HCT116 (cell line): ENCODE results near the gene LHX4. TPM values are rescaled to one million over a fixed set of nuclear protein-coding genes. Genes with fewer than 3 reads are reported as not detected.

Source experiments
- ATAC-seq: fragments of 200-7000 bp; cut with Tn5 transposase; 2 replicates; pipeline ENCODE4 v1.9.1; 2020; ENCODE audit warnings: mild to moderate bottlenecking, moderate library complexity
- BruUV-seq: library from RNA; stranded (reverse); fragments of 400-500 nt; replicated peaks from 2 replicates; lab custom pipeline; 2021; lab: Mats Ljungman, UMichigan
- CTCF ChIA-PET: fragments of 300-600 bp; sonication (Branson Sonifier 250); formaldehyde crosslinking; loops from one replicate; lab custom pipeline; 2021; ENCODE audit warnings: antibody characterized with exemption; lab: Charles Lee
- POLR2A ChIA-PET: fragments of 300-600, 350-600 bp; sonication (Branson Sonifier 250); formaldehyde crosslinking; loops from one replicate; lab custom pipeline; 2021; ENCODE audit warnings: antibody characterized with exemption; lab: Charles Lee
- RAD21 ChIA-PET, 2 experiments: fragments of 300-600 bp; sonication (Branson Sonifier 250); formaldehyde crosslinking; loops; one replicate each; lab custom pipeline; 2023; ENCODE audit warnings: low total read pairs in 2 of 2; ENCODE audit not compliant: uncharacterized antibody in 2 of 2, unreplicated experiment in 2 of 2, low non-redundant PET in 1 of 2; lab: Charles Lee
- DNase-seq: peaks from one replicate; pipeline ENCODE4 v3.0.0-alpha.2; 2010; ENCODE audit warnings: low read depth, low spot score
- H2AFZ ChIP-seq: fragments of 200-600 bp; shearing (Covaris generic), sonication (generic); 2 replicates; pipeline ENCODE4 v1.6.1; 2017; ENCODE audit warnings: low read depth, mixed run types, mixed read lengths, antibody characterized with exemption, low read length; ENCODE audit not compliant: poor library complexity, severe bottlenecking
- H3K27ac ChIP-seq: 2 replicates; pipeline ENCODE4 v1.5.1; 2012; ENCODE audit warnings: low read depth, low read length
- H3K27me3 ChIP-seq: fragments of 200-600 bp; sonication (generic); 2 replicates; pipeline ENCODE4 v1.6.1; 2016; ENCODE audit warnings: mixed run types, low read length, mixed read lengths; ENCODE audit not compliant: insufficient read depth
- H3K36me3 ChIP-seq, 2 experiments: fragments of 200-500 bp in 1 of 2; fragments of 200-600 bp in 1 of 2; sonication (Bioruptor generic) in 1 of 2; sonication (generic) in 1 of 2; 2 replicates each; pipeline versions ENCODE4 v1.5.1 to v1.6.1; 2014 to 2016; ENCODE audit warnings: low read length in 2 of 2, inconsistent platforms in 1 of 2, mixed read lengths in 1 of 2, mixed run types in 1 of 2; ENCODE audit not compliant: insufficient read depth in 2 of 2, control insufficient read depth in 1 of 2
- H3K4me1 ChIP-seq, 2 experiments: fragments of 200-600 bp in 1 of 2; sonication (generic) in 1 of 2; 2 replicates each; pipeline versions ENCODE4 v1.5.1 to v1.6.1; 2012 to 2017; ENCODE audit warnings: low read length in 2 of 2, inconsistent platforms in 1 of 2, mild to moderate bottlenecking in 1 of 2, mixed read lengths in 1 of 2, mixed run types in 1 of 2, moderate library complexity in 1 of 2; ENCODE audit not compliant: insufficient read depth in 2 of 2, control insufficient read depth in 1 of 2
- H3K4me2 ChIP-seq: fragments of 200-600 bp; sonication (generic); 2 replicates; pipeline ENCODE4 v1.6.1; 2017; ENCODE audit warnings: mixed run types, low read length, mixed read lengths
- H3K4me3 ChIP-seq, 2 experiments: fragments of 200-600 bp in 1 of 2; sonication (generic) in 1 of 2; replicated peaks in 1 of 2; 2 replicates each; pipeline ENCODE4 v1.5.1; 2011 to 2016; ENCODE audit warnings: low read length in 2 of 2, control low read depth in 1 of 2, low read depth in 1 of 2, mild to moderate bottlenecking in 1 of 2, mixed read lengths in 1 of 2, mixed run types in 1 of 2
- H3K79me2 ChIP-seq: fragments of 200-600 bp; sonication (generic); 2 replicates; pipeline ENCODE4 v1.6.1; 2017; ENCODE audit warnings: mild to moderate bottlenecking, mixed run types, low read length, moderate library complexity, mixed read lengths; ENCODE audit not compliant: insufficient read depth
- H3K9ac ChIP-seq: fragments of 200-600 bp; sonication (generic); 2 replicates; pipeline ENCODE4 v1.6.1; 2016; ENCODE audit warnings: low read length, mixed read lengths
- H3K9me2 ChIP-seq: fragments of 200-600 bp; sonication (generic), shearing (Covaris generic); 2 replicates; pipeline ENCODE4 v1.6.1; 2017; ENCODE audit warnings: mixed run types, mild to moderate bottlenecking, moderate library complexity; ENCODE audit not compliant: insufficient read depth
- H3K9me3 ChIP-seq, 2 experiments: fragments of 200-500 bp in 1 of 2; fragments of 200-600 bp in 1 of 2; sonication (Bioruptor generic) in 1 of 2; sonication (generic) in 1 of 2; 2 replicates each; pipeline ENCODE4 v1.6.1; 2014 to 2017; ENCODE audit warnings: low read length in 2 of 2, mixed read lengths in 2 of 2, inconsistent platforms in 1 of 2, low read depth in 1 of 2, mild to moderate bottlenecking in 1 of 2, mixed run types in 1 of 2, moderate library complexity in 1 of 2; ENCODE audit not compliant: control insufficient read depth in 1 of 2, insufficient read depth in 1 of 2
- H4K20me1 ChIP-seq: fragments of 200-600 bp; sonication (generic), shearing (Covaris generic); 2 replicates; pipeline ENCODE4 v1.6.1; 2017; ENCODE audit warnings: mixed run types, mild to moderate bottlenecking, moderate library complexity; ENCODE audit not compliant: insufficient read depth
- CBX3 ChIP-seq: IDR thresholded peaks from 2 replicates; pipeline ENCODE4 v1.6.1; 2012; ENCODE audit warnings: low read depth
- CEBPB ChIP-seq: IDR thresholded peaks from 2 replicates; pipeline ENCODE4 v1.6.1; 2012; ENCODE audit warnings: low read depth
- CTCF ChIP-seq, 3 experiments: fragments of 200-600 bp in 1 of 3; sonication (generic) in 1 of 3; IDR thresholded peaks in 2 of 3; conservative IDR thresholded peaks in 1 of 3; 2 replicates each; pipeline ENCODE4 v1.5.1; 2012 to 2017; ENCODE audit warnings: low read depth in 2 of 3, low read length in 2 of 3, antibody characterized with exemption in 1 of 3, borderline replicate concordance in 1 of 3, control low read depth in 1 of 3, mild to moderate bottlenecking in 1 of 3, mixed read lengths in 1 of 3, mixed run types in 1 of 3, moderate library complexity in 1 of 3; ENCODE audit not compliant: insufficient read depth in 1 of 3
- EGR1 ChIP-seq: IDR thresholded peaks from 2 replicates; pipeline ENCODE4 v1.6.1; 2012; ENCODE audit warnings: low read depth
- EZH2 ChIP-seq: fragments of 200-600 bp; sonication (generic); IDR thresholded peaks from 2 replicates; pipeline ENCODE4 v1.6.1; 2017; ENCODE audit warnings: antibody characterized with exemption, mixed run types
- EZH2phosphoT487 ChIP-seq: fragments of 200-600 bp; IDR thresholded peaks from 2 replicates; pipeline ENCODE4 v1.6.1; 2018; ENCODE audit warnings: antibody characterized with exemption, borderline replicate concordance
- FOSL1 ChIP-seq: IDR thresholded peaks from 2 replicates; pipeline ENCODE4 v1.6.1; 2012; ENCODE audit warnings: low read depth
- JUND ChIP-seq: IDR thresholded peaks from 2 replicates; pipeline ENCODE4 v1.6.1; 2012
- MAX ChIP-seq: IDR thresholded peaks from 2 replicates; pipeline ENCODE4 v1.6.1; 2012
- POLR2A ChIP-seq: IDR thresholded peaks from 2 replicates; pipeline ENCODE4 v1.7.0; 2011; ENCODE audit warnings: borderline replicate concordance; ENCODE audit not compliant: insufficient read depth, insufficient read length; ENCODE audit errors: extremely low read depth
- POLR2AphosphoS5 ChIP-seq: IDR thresholded peaks from 2 replicates; pipeline ENCODE4 v1.6.1; 2011; ENCODE audit warnings: mild to moderate bottlenecking, low read depth, low read length, moderate library complexity
- REST ChIP-seq: IDR thresholded peaks from 2 replicates; pipeline ENCODE4 v1.6.1; 2012; ENCODE audit warnings: low read depth
- SP1 ChIP-seq: IDR thresholded peaks from 2 replicates; pipeline ENCODE4 v1.6.1; 2012; ENCODE audit warnings: low read depth
- SRF ChIP-seq: IDR thresholded peaks from 2 replicates; pipeline ENCODE4 v1.6.1; 2012; ENCODE audit warnings: low read depth
- YY1 ChIP-seq: IDR thresholded peaks from 2 replicates; pipeline ENCODE4 v1.6.1; 2011; ENCODE audit warnings: low read length, low read depth, moderate library complexity, mild to moderate bottlenecking; ENCODE audit not compliant: insufficient replicate concordance; ENCODE audit errors: extremely low read depth
- ZBTB33 ChIP-seq: IDR thresholded peaks from 2 replicates; pipeline ENCODE4 v1.6.1; 2011; ENCODE audit warnings: mild to moderate bottlenecking, low read length, moderate library complexity; ENCODE audit not compliant: insufficient replicate concordance; ENCODE audit errors: extremely low read depth
- ZNF274 ChIP-seq: fragments of 200-500 bp; sonication (Bioruptor generic); IDR thresholded peaks from 2 replicates; pipeline ENCODE4 v1.6.1; 2014; ENCODE audit warnings: mild to moderate bottlenecking, low read depth, low read length, inconsistent platforms
- intact Hi-C: fragments of 100-400 bp; cut with micrococcal nuclease; formaldehyde crosslinking; loops from 2 replicates; pipeline ENCODE4 v1.10.0; 2022
- total RNA-seq: library from RNA; stranded (reverse); gene quantifications from one replicate; pipeline ENCODE4 v1.2.1, GENCODE V29; 2021; ENCODE audit not compliant: unreplicated experiment

LHX4 gene
- total RNA-seq, 1 experiment from 2014 or later: 0.44 TPM

GRCh38 chr1:180195916-180196315, 34.1 kb upstream of the LHX4 start:
- Histone ChIP-seq H3K36me3 (no peaks in the 10 kb centered on the region), H3K27ac (no peak overlapping the region), H3K4me1 (no peaks in the 10 kb centered on the region), H3K79me2 (no peaks in the 10 kb centered on the region), H3K9me2 (no peaks in the 10 kb centered on the region), H3K4me2 (no peak overlapping the region), H3K4me3 (no peak overlapping the region), H3K27me3 (no peaks in the 10 kb centered on the region), H2AFZ (no peak overlapping the region), H3K9me3 (no peaks in the 10 kb centered on the region), H3K9ac (no peak overlapping the region), H4K20me1 (no peaks in the 10 kb centered on the region)
- no peak for DNase-seq
- POLR2A ChIA-PET: no interaction called here
- intact Hi-C loops: no loop called here
- no peak for ATAC-seq
- no TSS peak for BruUV-seq
- TF ChIP-seq ZNF274 (no peak), YY1 (no peak), CTCF (IDR thresholded peaks at IDR 0.05 in 2 of 3, conservative IDR thresholded peaks at IDR 0.05 in 1 of 3; ENCODE audit: borderline replicate concordance in 1 of 3, insufficient read depth in 1 of 3, low read depth in 2 of 3, low read length in 2 of 3) (no peak), JUND (no peak), EZH2phosphoT487 (no peak), EZH2 (no peak), FOSL1 (no peak), SRF (no peak), ZBTB33 (no peak), CBX3 (no peak), POLR2A (no peak), REST (no peak), CEBPB (no peak), EGR1 (no peak), SP1 (no peak), POLR2AphosphoS5 (no peak), MAX (no peak)
- RAD21 ChIA-PET: no interaction called here
- CTCF ChIA-PET: no interaction called here
